OCI-LY7 (cell line): ENCODE data around the gene PTPN21.

Experiments
- CTCF ChIP-seq: fragments of 200-600 bp; sonication (generic); conservative IDR thresholded peaks from 2 replicates; pipeline ENCODE4 v1.5.1; 2014; ENCODE audit warnings: mild to moderate bottlenecking, antibody characterized with exemption, low read length, moderate library complexity, mixed read lengths
- EZH2phosphoT487 ChIP-seq: fragments of 200-600 bp; sonication (generic); IDR thresholded peaks from 2 replicates; pipeline ENCODE4 v1.6.1; 2018; ENCODE audit warnings: low read depth, borderline replicate concordance, mild to moderate bottlenecking, mixed run types, antibody characterized with exemption, low read length, moderate library complexity, mixed read lengths

GRCh38 chr14:88468406-88468805, 86.4 kb downstream of the PTPN21 start:
- TF ChIP-seq CTCF, result no peak
- no peak for TF ChIP-seq EZH2phosphoT487
